Activated CD8-positive, alpha-beta memory T cell treated with anti-CD3 and anti-CD28 coated beads for 1 hour (primary cell): ENCODE data around the gene HTR1A.

Experiments
- DNase-seq, 2 donors: peaks; one replicate each; pipeline ENCODE4 v3.0.0-alpha.2; 2020; ENCODE audit warnings: low read depth in 1 of 2; ENCODE audit errors: extremely low read depth in 1 of 2

The HTR1A gene

GRCh38 chr5:63962279-63962678 is at the start of gene HTR1A:
TSS of gene HTR1A (minus strand) at chr5:63962445. CDS start at chr5:63961719, 726 bp downstream.
- DNase-seq = no peak

- DNase-seq = no peak
Observed at GRCh38 chr5:64003966-64004365, 41.7 kb upstream of the HTR1A start.

GRCh38 chr5:64000096-64000495 is 37.9 kb upstream of the HTR1A start:
- DNase-seq = no peak

GRCh38 chr5:63987053-63987452 is 24.8 kb upstream of the HTR1A start:
- DNase-seq = no peak

GRCh38 chr5:63981864-63982263 is 19.6 kb upstream of the HTR1A start:
- no peak for DNase-seq

GRCh38 chr5:63963926-63964325 is 1.7 kb upstream of the HTR1A start:
- DNase-seq = no peak

GRCh38 chr5:63963080-63963735 is 963 bp upstream of the HTR1A start:
- no peak for DNase-seq

GRCh38 chr5:63961598-63962161 is 565 bp downstream of the HTR1A start:
- no peak for DNase-seq

- no peak for DNase-seq
Observed at GRCh38 chr5:63961125-63961597, 1.1 kb downstream of the HTR1A start.

- no peak for DNase-seq
Observed at GRCh38 chr5:63960646-63961045, 1.6 kb downstream of the HTR1A start.

- no peak for DNase-seq
Observed at GRCh38 chr5:63959177-63959982, 2.9 kb downstream of the HTR1A start.

GRCh38 chr5:63958654-63959053 is 3.6 kb downstream of the HTR1A start:
- DNase-seq = no peak

GRCh38 chr5:63957617-63958016 is 4.6 kb downstream of the HTR1A start:
- DNase-seq = no peak

GRCh38 chr5:63953217-63953616 is 9.0 kb downstream of the HTR1A start:
- DNase-seq = no peak

GRCh38 chr5:63935103-63935502 is 27.1 kb downstream of the HTR1A start:
- no peak for DNase-seq

- no peak for DNase-seq
Observed at GRCh38 chr5:63931836-63932235, 30.4 kb downstream of the HTR1A start.

- DNase-seq = no peak
Observed at GRCh38 chr5:63928451-63928850, 33.8 kb downstream of the HTR1A start.

- DNase-seq = no peak
Observed at GRCh38 chr5:63923914-63924313, 38.3 kb downstream of the HTR1A start.

- no peak for DNase-seq
Observed at GRCh38 chr5:63919763-63920478, 42.3 kb downstream of the HTR1A start.

GRCh38 chr5:63916786-63917185 is 45.5 kb downstream of the HTR1A start:
- DNase-seq = no peak

- DNase-seq = no peak
Observed at GRCh38 chr5:63911871-63912270, 50.4 kb downstream of the HTR1A start.
